ENCODE results near the gene CBS.

CBS gene

GRCh38 chr21:43018519-43018918, 57.1 kb downstream of the CBS start (continued):
- TF ChIP-seq PPARA (CRISPR knock-in tag; IDR thresholded peaks at IDR 0.05; ENCODE audit: borderline replicate concordance) (no peak), CSDC2 (CRISPR knock-in tag; IDR thresholded peaks at IDR 0.05) (no peak), ZFP30 (CRISPR knock-in tag; IDR thresholded peaks at IDR 0.05) (no peak)

- no peak for ATAC-seq
- TF ChIP-seq TSHZ2 (CRISPR knock-in tag; IDR thresholded peaks at IDR 0.05) (no peak), CREB5 (CRISPR knock-in tag; IDR thresholded peaks at IDR 0.05; ENCODE audit: low read depth) (no peak), BACH2 (CRISPR knock-in tag; IDR thresholded peaks at IDR 0.05; ENCODE audit: borderline replicate concordance) (no peak), ZNF565 (CRISPR knock-in tag; conservative IDR thresholded peaks at IDR 0.05; ENCODE audit: low read depth) (no peak), ISL1 (CRISPR knock-in tag; IDR thresholded peaks at IDR 0.05) (no peak)
These were observed 58.9 kb downstream of the CBS start for GRCh38 chr21:43016728-43017127.

- ATAC-seq, result no peak
- TF ChIP-seq RARB (CRISPR knock-in tag; IDR thresholded peaks at IDR 0.05) (no peak), ESRRG (CRISPR knock-in tag; IDR thresholded peaks at IDR 0.05) (no peak), OSR1 (CRISPR knock-in tag; IDR thresholded peaks at IDR 0.05) (no peak), TSHZ2 (CRISPR knock-in tag; IDR thresholded peaks at IDR 0.05) (no peak), ZNF565 (CRISPR knock-in tag; conservative IDR thresholded peaks at IDR 0.05; ENCODE audit: low read depth) (no peak), ZNF8 (CRISPR knock-in tag; IDR thresholded peaks at IDR 0.05) (no peak), CREB5 (CRISPR knock-in tag; IDR thresholded peaks at IDR 0.05; ENCODE audit: low read depth) (no peak), TOX (CRISPR knock-in tag; IDR thresholded peaks at IDR 0.05; ENCODE audit: borderline replicate concordance) (no peak), ISL1 (CRISPR knock-in tag; IDR thresholded peaks at IDR 0.05) (no peak), ZFP30 (CRISPR knock-in tag; IDR thresholded peaks at IDR 0.05) (no peak), CSRNP3 (CRISPR knock-in tag; IDR thresholded peaks at IDR 0.05) (no peak), BACH2 (CRISPR knock-in tag; IDR thresholded peaks at IDR 0.05; ENCODE audit: borderline replicate concordance) (no peak), SNAI2 (CRISPR knock-in tag; IDR thresholded peaks at IDR 0.05) (no peak), TCF4 (CRISPR knock-in tag; IDR thresholded peaks at IDR 0.05; ENCODE audit: borderline replicate concordance) (no peak)
These were observed 59.6 kb downstream of the CBS start for GRCh38 chr21:43015906-43016540.

- no peak for ATAC-seq
- TF ChIP-seq ARNTL (CRISPR knock-in tag; IDR thresholded peaks at IDR 0.05; ENCODE audit: borderline replicate concordance, low read depth) (no peak), ESRRG (CRISPR knock-in tag; IDR thresholded peaks at IDR 0.05) (no peak), ZFP3 (CRISPR knock-in tag; IDR thresholded peaks at IDR 0.05) (no peak), TCF4 (CRISPR knock-in tag; IDR thresholded peaks at IDR 0.05; ENCODE audit: borderline replicate concordance) (no peak), ZNF8 (CRISPR knock-in tag; IDR thresholded peaks at IDR 0.05) (no peak), BACH2 (CRISPR knock-in tag; IDR thresholded peaks at IDR 0.05; ENCODE audit: borderline replicate concordance) (no peak), ZFP30 (CRISPR knock-in tag; IDR thresholded peaks at IDR 0.05) (no peak), RARB (CRISPR knock-in tag; IDR thresholded peaks at IDR 0.05) (no peak), CSRNP3 (CRISPR knock-in tag; IDR thresholded peaks at IDR 0.05) (no peak), GLIS3 (CRISPR knock-in tag; IDR thresholded peaks at IDR 0.05) (no peak), CREB5 (CRISPR knock-in tag; IDR thresholded peaks at IDR 0.05; ENCODE audit: low read depth) (no peak)
These were observed 63.0 kb downstream of the CBS start for GRCh38 chr21:43012596-43012995.
